ENCODE data around the gene RASGEF1C. TPM values are rescaled to one million over a fixed set of nuclear protein-coding genes. Genes with fewer than 3 reads are reported as not detected.

The RASGEF1C gene
- total and polyA plus RNA-seq, 2 experiments from 2014 or later: 0.40 to 0.42 TPM

- TF ChIP-seq, protein P1, sequence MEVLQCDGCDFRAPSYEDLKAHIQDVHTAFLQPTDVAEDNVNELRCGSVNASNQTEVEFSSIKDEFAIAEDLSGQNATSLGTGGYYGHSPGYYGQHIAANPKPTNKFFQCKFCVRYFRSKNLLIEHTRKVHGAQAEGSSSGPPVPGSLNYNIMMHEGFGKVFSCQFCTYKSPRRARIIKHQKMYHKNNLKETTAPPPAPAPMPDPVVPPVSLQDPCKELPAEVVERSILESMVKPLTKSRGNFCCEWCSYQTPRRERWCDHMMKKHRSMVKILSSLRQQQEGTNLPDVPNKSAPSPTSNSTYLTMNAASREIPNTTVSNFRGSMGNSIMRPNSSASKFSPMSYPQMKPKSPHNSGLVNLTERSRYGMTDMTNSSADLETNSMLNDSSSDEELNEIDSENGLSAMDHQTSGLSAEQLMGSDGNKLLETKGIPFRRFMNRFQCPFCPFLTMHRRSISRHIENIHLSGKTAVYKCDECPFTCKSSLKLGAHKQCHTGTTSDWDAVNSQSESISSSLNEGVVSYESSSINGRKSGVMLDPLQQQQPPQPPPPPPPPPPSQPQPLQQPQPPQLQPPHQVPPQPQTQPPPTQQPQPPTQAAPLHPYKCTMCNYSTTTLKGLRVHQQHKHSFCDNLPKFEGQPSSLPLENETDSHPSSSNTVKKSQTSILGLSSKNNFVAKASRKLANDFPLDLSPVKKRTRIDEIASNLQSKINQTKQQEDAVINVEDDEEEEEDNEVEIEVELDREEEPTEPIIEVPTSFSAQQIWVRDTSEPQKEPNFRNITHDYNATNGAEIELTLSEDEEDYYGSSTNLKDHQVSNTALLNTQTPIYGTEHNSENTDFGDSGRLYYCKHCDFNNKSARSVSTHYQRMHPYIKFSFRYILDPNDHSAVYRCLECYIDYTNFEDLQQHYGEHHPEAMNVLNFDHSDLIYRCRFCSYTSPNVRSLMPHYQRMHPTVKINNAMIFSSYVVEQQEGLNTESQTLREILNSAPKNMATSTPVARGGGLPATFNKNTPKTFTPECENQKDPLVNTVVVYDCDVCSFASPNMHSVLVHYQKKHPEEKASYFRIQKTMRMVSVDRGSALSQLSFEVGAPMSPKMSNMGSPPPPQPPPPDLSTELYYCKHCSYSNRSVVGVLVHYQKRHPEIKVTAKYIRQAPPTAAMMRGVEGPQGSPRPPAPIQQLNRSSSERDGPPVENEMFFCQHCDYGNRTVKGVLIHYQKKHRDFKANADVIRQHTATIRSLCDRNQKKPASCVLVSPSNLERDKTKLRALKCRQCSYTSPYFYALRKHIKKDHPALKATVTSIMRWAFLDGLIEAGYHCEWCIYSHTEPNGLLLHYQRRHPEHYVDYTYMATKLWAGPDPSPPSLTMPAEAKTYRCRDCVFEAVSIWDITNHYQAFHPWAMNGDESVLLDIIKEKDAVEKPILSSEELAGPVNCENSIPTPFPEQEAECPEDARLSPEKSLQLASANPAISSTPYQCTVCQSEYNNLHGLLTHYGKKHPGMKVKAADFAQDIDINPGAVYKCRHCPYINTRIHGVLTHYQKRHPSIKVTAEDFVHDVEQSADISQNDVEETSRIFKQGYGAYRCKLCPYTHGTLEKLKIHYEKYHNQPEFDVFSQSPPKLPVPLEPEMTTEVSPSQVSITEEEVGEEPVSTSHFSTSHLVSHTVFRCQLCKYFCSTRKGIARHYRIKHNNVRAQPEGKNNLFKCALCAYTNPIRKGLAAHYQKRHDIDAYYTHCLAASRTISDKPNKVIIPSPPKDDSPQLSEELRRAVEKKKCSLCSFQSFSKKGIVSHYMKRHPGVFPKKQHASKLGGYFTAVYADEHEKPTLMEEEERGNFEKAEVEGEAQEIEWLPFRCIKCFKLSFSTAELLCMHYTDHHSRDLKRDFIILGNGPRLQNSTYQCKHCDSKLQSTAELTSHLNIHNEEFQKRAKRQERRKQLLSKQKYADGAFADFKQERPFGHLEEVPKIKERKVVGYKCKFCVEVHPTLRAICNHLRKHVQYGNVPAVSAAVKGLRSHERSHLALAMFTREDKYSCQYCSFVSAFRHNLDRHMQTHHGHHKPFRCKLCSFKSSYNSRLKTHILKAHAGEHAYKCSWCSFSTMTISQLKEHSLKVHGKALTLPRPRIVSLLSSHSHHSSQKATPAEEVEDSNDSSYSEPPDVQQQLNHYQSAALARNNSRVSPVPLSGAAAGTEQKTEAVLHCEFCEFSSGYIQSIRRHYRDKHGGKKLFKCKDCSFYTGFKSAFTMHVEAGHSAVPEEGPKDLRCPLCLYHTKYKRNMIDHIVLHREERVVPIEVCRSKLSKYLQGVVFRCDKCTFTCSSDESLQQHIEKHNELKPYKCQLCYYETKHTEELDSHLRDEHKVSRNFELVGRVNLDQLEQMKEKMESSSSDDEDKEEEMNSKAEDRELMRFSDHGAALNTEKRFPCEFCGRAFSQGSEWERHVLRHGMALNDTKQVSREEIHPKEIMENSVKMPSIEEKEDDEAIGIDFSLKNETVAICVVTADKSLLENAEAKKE (CRISPR knock-in tag; IDR thresholded peaks at IDR 0.05): no peak
- TF ChIP-seq REST (IDR thresholded peaks at IDR 0.05; ENCODE audit: unreplicated experiment) (no peak), EZH2 (IDR thresholded peaks at IDR 0.05; ENCODE audit: low read depth, unreplicated experiment) (no peak), CTCF (conservative IDR thresholded peaks at IDR 0.05; ENCODE audit: low read depth in 2 of 2) (no peak)
Measured at GRCh38 chr5:180100621-180101450, 108.2 kb downstream of the RASGEF1C start (continued).

All from GM23338 (cell line).